Dedifferentiated amniotic fluid mesenchymal stem cell (primary cell): ENCODE measurements around the gene PHC3.
A peak's percentile ranks its signal among the peaks of the same experiment; 100 is the strongest.

Experiments
- DNase-seq: peaks from one replicate; pipeline ENCODE4 v3.0.0-alpha.2; 2016; ENCODE audit errors: extremely low spot score

Gene PHC3

DNA sequence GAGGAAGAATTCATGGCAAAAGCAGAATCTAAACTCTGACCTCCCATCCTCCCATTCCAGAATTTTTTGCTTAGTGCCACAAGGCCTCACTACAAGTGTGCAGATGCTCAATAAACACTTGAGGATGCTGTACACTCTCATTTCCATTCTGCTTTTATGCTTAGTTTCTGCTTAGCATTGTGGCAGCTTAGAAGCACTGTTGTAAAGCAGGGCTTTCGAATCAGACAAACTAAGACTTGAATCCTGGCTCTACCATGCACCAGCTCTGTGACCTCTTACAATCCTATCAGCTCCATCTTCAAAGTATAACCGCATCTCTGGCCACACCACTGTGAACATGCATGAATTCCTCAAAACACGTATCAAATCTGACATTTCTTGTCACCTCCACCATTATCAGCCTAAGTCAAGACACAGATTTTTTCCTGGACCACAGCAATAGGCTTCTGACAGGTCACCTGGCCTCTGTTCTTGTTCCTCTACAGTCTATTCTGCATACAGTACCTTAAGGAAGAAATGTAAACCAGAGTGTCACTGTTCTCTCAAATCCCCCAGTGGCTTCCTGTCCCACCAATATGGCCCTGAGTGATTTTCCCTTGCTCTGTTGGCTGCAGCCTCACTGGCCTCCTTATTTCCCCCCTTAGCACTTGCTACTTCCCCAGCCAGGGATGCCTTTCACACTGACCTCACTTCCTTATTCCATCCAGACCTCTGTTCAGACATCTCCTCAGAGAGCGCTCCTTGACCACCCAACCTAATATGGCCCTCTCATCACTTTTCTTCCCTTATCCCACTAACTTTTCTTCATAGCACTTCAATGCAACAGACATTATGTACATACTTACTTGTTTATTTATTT lies 8.1 kb upstream of the PHC3 start:
- DNase-seq: no peak

DNA sequence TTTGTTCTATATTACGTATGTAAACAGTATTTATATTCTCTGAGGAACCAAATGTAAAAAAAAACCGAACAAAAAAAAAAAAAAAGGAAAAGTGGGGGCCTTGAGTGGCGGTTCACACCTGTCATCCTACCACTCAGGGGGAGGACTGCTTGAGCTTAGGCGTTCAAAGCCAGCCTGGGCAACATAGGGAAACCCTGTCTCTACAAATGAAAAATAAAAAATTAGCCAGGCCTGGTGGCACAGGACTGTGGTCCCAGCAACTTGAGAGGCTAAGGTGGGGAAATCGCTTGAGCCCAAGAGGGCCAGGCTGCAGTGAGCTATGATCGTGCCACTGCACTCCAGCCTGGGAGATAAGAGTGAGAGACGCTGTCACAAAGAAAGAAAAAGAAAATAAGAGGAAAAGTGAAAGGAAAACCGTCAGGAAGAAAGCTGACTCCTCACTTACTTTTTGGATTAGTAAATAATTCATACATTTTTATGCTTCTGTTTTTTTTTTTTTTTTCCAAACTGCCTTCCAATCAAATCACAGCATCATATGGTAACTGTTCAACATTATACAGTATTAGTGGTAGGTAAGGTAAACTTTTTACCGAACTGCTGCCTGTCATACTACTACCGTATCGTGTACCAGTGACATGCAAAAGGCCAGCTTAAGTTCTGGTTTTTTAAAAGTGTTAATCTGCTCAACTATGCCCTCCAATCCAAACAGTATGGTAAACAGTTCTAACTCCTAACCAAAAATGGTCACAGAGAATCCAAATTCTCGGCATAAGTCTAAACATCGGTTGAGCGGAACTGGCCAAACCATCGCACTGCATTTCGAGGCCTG lies 1.2 kb downstream of the PHC3 start:
- DNase-seq: peak; percentile 15

DNA sequence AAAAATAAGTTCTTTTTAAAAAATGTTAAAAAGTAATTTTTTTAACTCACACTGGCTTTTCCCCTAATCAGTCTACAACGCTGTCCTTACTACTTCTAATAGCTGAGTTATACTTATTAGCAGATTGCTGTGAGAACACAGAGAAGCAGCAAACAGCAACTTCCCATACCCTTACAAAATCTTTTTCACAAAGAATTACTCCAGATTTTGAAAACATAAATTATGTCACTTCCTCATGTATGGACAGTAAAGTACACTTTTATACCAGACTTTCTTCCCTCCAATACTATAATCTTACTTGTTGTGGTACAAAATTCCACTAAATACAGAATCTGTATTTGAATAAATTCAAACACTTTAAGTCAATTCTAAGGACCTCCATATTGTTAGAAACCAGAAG lies 2.1 kb downstream of the PHC3 start:
- DNase-seq: no peak

DNA sequence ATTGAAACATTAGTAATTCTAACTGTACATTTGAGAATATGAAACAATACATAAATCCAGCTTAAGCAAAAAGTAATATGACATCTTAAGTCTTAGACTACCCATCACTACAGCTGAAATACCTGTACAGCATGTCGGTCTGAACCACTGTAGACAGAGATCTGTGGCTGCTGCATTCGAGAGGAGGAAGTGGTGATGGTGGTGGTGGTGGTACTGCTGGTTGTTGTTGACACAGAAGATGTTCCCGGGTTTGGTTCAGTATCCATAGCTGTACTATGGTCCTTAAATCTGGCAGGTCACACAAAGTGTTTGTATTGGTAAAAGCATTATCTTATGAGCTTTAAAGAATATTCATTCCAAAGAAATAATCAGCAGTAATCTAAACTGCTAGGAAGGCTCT lies 2.9 kb downstream of the PHC3 start:
- DNase-seq: no peak

DNA sequence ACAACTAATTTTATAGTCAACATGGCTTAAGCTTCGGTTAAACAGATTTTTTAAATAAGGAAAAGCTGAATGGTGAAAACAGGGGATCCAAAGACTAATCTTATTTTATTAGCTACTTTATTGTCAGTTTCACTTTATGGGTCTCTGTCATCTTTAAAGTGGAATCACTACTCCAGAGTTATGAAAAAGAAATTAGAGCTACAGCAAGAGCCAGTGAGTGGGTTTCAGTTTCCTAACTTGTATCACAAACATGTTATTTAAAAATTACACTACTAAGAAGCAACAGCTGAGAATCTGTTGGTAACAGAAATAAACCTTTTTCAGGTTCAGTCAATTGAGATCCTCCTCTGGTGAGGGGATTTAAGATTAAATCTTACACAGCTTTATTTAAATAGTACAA lies 10.0 kb downstream of the PHC3 start:
- DNase-seq: no peak

DNA sequence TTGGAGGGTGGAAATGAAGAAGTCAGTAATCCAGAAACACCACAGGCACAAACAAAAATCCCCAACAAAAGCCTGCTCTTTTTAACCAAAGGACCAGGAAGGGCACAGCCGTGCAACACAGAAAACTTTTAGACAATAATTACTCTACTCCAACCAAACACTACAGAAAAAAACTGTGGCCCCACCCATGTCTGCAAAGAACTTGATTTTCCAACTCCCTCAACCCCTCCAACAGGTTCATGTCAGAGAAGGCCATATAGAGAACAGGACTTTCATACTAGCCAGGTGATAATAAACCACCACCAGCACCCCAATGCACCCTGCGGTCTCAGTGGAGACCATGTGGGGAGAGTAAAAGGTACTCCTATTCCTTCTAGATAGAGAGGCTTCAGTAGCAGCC lies 16.8 kb downstream of the PHC3 start:
- no peak for DNase-seq

DNA sequence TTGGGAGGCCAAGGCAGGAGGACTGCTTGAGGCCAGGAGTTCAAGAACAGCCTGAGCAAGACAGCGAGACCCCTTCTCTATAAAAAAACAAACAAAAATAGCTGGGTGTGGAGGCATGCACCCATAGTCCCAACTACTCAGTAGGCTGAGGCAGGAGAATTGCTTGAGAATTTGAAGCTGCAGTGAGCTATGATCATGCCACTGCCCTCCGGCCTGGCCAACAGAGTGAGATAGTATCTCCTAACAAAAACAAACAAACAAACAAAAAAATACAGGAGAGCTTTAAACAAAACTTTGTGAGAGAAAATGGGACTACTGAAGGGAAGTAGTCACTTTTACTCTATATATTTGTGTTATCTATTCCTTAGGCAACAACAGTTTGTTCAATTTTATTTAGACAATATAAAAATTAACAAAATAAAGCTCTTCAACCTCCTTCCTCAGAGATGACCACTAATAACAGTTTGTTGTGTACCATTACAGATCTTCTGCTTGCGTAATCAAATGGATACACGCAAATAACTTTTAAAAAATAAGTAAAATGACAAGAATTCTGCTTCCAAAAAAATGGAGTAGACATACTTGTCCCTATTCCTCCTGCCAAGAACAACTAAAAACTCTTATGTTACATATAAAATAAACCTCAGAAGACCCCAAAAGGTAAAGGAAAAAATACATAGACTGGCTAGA lies 17.4 kb downstream of the PHC3 start:
- no peak for DNase-seq

DNA sequence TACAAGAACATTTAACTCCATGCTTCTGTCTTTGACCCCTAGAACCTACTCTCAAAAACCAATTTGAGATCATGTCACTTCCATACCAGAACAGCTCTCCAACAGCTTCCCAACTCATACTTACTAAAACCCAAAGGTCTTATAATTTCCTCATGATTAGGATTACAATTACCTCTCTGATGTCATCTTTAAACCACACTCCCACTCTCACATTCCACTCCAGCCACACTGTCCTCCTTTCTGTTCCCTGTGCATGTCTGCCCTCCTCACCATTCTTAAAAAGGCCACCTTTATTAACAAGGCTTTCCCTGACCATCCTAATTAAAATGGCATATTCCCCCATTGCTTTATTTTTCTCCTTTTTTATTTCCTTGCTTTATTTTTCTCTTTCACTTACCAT lies 18.9 kb downstream of the PHC3 start:
- no peak for DNase-seq

DNA sequence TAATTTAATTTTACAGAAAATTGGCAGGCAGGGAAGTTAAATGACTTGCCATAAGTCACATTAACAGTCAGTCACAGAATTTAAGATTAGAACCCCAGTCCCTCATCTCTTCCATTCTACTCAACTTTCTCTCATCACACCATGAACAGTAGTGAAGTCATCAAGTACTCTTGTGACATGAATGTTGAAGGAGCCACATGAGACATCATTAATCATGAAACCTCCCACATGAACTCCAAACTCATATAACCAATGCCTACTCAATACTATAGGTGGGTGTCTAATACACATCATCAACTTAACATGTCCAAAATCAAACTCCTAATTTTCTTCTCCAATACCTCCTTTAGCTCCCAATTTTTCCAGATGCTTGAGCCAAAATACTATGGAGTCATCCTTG lies 19.5 kb downstream of the PHC3 start:
- DNase-seq: no peak

DNA sequence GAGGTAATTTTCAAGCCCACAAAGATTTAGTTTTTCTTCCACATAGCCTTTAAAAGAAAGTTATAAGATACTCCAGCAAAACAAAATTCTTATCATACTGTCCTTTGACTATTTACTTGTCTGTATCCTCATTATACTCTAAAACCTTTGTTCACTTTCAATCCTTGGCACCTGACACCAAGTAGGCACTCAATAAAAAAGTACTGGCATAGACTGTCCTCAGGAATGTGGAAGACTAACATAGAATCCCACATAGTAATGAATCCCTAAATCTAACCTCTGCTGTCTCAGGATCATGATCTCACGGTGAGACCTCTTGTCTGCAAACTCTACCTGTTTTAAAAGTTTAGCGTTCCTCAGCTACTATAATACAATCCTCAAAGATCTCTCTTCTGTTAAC lies 21.6 kb downstream of the PHC3 start:
- no peak for DNase-seq

DNA sequence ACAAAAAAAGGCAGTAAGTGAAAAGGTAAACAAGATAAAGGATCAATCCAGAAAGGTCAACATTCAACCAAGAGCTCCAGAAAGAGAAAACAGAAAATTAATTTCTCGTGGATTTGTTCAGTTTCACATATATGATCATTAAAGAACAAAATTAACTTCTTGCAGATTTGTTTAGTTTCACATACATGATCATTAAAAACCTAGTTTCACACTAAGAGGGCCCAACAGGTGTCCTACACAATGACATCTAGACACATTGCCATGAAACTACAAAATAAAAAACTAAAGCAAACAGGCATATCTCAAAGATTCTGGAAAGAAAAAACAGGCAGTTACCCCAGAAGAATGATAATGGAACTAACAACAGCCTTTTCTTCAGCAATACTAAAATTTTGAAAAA lies 22.1 kb downstream of the PHC3 start:
- no peak for DNase-seq

DNA sequence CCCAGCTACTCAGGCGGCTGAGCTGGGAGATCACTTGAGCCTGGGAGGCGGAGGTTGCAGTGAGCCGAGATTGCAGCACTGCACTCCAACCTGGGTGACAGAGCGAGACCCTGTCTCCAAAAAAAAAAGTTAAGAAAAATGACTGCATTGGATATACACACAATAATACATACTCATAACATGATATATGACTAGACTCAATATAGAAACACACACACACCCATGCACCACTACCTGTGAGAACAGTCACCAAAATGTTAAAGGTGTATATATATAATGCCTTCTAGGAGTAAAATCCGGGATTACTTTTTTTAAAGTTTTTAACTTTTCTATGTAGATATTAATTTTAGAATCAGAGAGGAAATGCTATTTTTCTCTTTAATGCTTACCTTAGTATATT lies 25.9 kb downstream of the PHC3 start:
- no peak for DNase-seq

DNA sequence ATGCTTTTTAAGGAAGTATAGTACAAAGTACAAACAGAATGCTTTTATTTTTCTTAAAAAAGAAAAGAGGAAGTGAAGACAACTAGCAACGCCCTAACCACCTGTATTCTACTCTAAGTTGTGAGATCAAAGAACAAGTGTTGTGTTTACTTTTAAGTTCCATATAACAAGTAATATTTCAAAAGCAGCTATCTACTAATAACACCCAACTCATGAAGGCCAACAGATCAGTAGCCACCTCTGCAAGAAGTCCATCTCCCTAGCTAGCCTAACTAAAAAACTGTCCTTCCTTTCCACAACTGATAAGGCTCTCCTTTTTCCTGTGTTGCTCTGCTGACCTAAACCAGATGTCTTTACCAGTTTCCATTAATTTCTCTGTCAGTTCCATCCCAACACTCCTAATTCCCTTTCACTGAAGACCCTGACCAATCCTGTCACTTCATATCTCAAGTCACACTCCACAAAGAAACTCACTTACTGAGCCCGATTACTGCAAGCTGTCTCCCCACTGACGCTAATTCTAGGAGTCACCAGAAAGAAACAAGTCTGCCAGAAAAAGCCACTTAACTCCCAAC lies 26.9 kb downstream of the PHC3 start:
- no peak for DNase-seq

DNA sequence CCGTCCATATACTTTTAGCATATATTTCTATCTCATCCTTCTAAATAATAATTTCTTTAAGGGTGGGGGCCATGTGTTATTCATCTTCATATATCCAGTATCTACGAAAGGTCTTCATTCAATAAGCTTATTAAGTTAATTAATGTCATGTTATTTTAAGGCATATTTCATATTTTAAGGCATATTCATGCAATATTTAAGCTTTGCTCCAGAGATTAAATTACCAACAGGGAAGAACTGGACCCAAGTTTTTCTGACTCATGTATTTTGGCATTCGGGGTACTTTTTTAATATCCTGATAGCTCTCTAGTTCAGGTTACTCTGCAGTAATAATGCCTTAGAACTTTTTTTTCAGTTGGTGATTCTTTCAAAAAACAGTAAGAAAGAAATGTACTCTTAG lies 27.4 kb downstream of the PHC3 start:
- peak; percentile 55 for DNase-seq

DNA sequence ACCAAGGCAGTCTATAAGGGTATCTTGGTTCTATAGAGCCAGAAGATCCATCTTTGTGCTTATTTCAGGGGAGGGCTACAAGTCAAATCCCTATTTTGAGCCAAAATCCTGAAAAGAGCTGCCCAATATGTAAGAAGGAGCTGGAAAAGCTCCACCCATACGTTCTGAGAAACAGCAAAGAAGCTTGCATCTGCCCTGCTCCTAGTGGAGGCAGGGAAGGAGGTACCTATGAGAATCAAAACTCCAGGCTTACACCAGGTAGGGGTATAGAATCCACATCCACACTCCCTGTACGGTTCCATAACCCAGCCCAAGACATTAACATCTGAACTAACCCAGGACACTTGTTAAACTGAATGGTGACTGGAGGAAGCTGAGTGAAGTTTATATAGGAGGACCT lies 30.0 kb downstream of the PHC3 start:
- DNase-seq: no peak

DNA sequence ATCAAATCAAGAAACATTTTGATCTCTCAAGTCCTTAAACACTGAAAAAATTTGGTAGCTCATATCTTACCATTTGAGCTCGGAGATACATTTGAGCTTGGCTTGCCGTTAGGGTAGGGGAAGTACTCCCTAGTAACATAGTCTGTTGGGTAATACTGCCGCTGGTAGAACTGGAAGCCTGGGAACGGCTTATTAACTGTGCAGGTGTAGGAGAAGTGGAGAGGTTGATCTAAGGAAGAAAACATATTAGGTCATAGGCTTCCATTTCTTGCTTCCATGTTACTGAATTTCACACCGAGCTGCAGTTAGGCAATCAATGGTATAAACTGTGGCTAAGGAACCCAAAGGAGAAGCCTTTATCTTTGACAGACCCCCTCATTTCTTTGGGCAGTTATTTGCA lies 32.5 kb downstream of the PHC3 start:
- no peak for DNase-seq

DNA sequence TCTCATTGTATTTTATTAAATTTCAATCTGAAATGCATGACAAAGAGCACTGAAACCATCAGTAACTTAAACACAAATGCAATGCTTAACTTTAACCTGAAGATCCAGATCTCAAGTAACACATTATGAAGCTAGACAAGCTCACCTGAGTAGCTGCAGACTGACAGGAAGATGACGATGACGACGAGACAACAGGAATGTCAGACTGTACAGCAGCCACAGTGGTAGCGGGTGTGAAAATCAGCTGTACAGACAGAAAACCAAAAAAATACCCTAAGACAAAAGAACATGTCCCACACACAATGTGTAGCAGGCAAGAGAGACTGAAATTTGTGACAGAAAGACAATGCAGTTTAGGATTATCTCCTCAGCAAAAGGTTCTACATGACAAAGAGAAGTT lies 36.3 kb downstream of the PHC3 start:
- DNase-seq: no peak

DNA sequence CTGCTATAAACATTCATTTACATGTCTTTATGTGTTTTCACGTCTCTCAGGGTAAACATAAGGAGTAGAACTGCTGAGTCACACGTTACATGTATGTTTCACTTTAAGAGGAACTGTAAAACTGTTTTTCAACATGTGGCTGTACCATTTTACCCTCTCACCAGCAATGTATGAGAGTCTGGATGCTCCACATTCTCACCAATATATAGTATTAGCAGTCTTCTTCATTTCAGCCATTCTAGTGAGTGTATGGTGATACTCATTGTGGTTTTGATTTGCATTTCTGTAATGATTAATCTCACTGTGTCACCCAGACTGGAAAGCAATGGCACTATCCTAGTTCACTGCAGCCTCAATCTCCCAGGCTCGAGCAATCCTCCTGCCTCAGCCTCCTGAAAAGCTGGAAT lies 37.1 kb downstream of the PHC3 start:
- DNase-seq: no peak

DNA sequence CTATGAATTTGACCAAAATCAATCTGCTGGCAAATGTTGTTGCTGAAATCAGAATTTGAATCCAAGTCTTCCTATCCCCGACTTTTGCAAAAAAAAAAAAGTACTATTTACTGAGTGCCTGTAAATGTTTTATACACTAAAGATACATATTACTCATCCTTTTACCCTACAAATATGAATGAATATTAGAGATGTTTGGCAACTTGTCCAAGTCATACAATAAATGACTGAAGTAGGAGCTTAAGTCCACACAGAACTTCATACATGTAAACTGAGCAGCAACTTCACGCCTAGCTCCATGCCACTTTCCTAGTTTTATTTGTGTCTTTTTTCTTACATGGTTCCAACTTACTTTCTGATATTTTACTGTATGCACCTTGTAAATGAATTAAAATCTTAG lies 39.2 kb downstream of the PHC3 start:
- no peak for DNase-seq

DNA sequence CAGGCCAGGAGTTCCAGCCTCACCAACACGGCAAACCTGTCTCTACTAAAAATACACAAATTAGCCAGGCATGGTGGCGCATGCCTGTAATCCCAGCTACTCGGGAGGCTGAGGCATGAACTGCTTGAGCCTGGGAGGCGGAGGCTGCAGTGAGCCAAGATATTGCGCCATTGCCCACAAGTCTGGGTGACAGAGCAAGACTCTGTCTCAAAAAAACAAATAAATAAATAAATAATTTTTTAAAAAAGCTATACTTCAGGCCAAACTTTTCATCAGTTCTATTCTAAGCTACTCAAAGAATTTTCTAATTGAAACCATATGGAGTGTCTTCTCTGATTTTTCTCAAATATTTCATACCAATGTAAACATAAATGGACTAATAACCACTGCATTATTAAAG lies 43.5 kb downstream of the PHC3 start:
- DNase-seq: peak; percentile 14

DNA sequence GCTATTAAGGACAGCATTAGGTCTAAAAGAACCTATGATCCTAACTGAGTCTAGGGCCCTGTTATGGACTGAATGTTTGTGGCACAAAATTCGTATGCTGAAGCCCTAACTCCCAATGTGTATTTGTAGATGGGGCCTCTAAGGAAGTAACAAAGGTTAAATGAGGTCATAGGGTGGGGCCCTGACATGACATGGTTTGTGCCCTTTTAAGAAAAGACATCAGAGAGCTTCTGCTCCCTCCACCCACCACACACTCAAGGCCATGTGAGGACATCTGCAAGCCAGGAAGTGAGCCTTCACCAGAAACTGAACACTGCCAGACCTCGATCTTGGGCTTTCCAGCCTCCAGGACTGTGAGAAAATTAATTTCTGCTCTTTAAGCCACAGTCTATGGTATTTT lies 49.2 kb downstream of the PHC3 start:
- DNase-seq: no peak

DNA sequence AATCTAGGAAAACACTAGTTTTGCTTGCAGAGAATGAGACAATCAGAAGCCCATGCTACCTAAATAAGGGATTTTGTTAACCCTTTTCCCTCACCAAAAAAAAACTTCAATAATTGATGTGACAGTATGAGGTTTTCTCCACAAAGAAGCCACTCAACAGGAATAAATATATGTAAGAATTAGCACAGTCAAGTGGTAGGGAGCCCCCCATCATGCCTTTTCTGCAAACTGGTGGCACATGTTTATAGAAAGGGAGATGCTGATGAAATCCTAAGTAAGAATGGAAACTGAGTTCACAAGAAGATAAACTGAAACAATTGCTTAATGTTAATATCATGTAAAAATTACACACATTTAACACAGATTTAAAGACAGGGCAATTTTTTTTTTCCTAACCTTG lies 51.0 kb downstream of the PHC3 start:
- peak; percentile 38 for DNase-seq
